ENCODE results near the gene MYPN. TPM values are rescaled to one million over a fixed set of nuclear protein-coding genes. Genes with fewer than 3 reads are reported as not detected.

Gene MYPN
- total RNA-seq, 4 donors from 2014 or later = 0.16 TPM; not detected in 3

DNA sequence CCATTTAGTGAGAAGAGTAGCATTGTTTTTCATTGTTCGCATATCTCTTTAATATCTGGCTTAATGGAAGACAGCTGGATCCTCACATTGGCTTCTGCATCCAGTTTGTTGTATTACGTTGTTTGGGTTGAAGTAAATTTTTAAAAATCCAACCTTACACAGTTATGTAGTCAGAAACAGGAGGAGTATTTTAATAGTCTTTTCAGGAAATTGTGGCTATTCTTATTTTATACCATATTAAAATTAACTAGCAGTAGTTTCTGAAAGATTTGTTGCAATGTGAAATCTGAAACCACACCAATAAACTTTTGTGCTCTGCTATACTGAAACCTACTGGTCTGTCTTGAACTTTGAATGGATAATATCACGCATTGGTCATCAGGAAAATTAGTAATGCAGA lies 27.9 kb downstream of the MYPN start:
- H3K9me3 ChIP-seq = no peaks in the 10 kb centered on the region
- no peaks in the 10 kb centered on the region for H3K36me3 ChIP-seq

DNA sequence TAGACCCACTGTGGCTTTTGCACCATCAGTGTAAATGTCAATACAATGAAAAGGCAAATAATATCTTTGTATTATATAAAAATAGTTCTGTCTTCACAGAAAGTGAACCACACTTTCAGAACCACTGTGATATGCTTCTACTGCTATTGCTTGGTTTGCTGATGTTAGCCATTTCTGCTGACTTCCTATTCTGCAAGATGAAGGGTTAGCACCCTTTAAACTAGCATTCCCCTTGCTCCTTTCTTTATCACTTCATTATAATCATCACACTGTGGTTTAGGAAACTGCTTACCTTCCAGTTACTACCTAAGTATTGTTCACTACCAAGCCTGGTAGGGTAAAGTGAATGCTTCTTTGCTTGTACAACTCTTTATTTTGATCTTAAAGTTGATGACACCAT lies 29.2 kb downstream of the MYPN start:
- Histone ChIP-seq H3K4me1 (peaks cover 15% of the 10 kb centered on the region), H3K27me3 (no peaks in the 10 kb centered on the region), H3K36me3 (no peaks in the 10 kb centered on the region), H3K9me3 (no peaks in the 10 kb centered on the region), H3K27ac (no peak overlapping the region), H3K4me3 (no peak overlapping the region)
- no peak for TF ChIP-seq EP300 (IDR thresholded peaks at IDR 0.05)
- no peak for TF ChIP-seq CTCF (IDR thresholded peaks at IDR 0.05)
- TF ChIP-seq POLR2AphosphoS5 (IDR thresholded peaks at IDR 0.05) = no peak
- no peak for TF ChIP-seq POLR2A (IDR thresholded peaks at IDR 0.05)
- no peak for DNase-seq (ENCODE audit: low spot score in 2 of 2)

More for the DNA sequence above, 27.9 kb downstream of the MYPN start:
- H3K4me1 ChIP-seq = peaks cover 15% of the 10 kb centered on the region
- WGBS = 75% methylated on average over 3 of the region's 3 CpGs
- H3K4me3 ChIP-seq = no peak overlapping the region
- no peak for DNase-seq (ENCODE audit: low spot score in 2 of 2)
- no peaks in the 10 kb centered on the region for H3K27me3 ChIP-seq
- TF ChIP-seq EP300 (IDR thresholded peaks at IDR 0.05) (no peak), CTCF (IDR thresholded peaks at IDR 0.05) (no peak)
- no peak overlapping the region for H3K27ac ChIP-seq

- TF ChIP-seq CTCF (IDR thresholded peaks at IDR 0.05) (no peak), POLR2A (IDR thresholded peaks at IDR 0.05) (no peak), POLR2AphosphoS5 (IDR thresholded peaks at IDR 0.05) (no peak), EP300 (IDR thresholded peaks at IDR 0.05) (no peak)
- Histone ChIP-seq H3K9me3 (no peaks in the 10 kb centered on the region), H3K27me3 (no peaks in the 10 kb centered on the region), H3K4me3 (no peak overlapping the region), H3K4me1 (peaks cover 15% of the 10 kb centered on the region), H3K36me3 (no peaks in the 10 kb centered on the region), H3K27ac (no peak overlapping the region)
- DNase-seq (ENCODE audit: low spot score in 2 of 2) = no peak
- WGBS = 84% methylated on average over 6 of the region's 6 CpGs
These were observed 30.4 kb downstream of the MYPN start for GRCh38 chr10:68139448-68140272.

GRCh38 chr10:68142761-68143160 lies 33.5 kb downstream of the MYPN start:
- no peak overlapping the region for H3K27ac ChIP-seq
- 82% methylated on average over 4 of the region's 4 CpGs for WGBS
- no peak for TF ChIP-seq CTCF (IDR thresholded peaks at IDR 0.05)
- TF ChIP-seq POLR2AphosphoS5 (IDR thresholded peaks at IDR 0.05) = no peak
- TF ChIP-seq EP300 (IDR thresholded peaks at IDR 0.05) = no peak

GRCh38 chr10:68144709-68145108 lies 35.4 kb downstream of the MYPN start:
- no peaks in the 10 kb centered on the region for H3K4me1 ChIP-seq
- DNase-seq (ENCODE audit: low spot score in 2 of 2) = no peak
- TF ChIP-seq POLR2A (IDR thresholded peaks at IDR 0.05) (no peak), EP300 (IDR thresholded peaks at IDR 0.05) (no peak), CTCF (IDR thresholded peaks at IDR 0.05) (no peak), POLR2AphosphoS5 (IDR thresholded peaks at IDR 0.05) (no peak)
- H3K36me3 ChIP-seq = no peaks in the 10 kb centered on the region
- no peaks in the 10 kb centered on the region for H3K9me3 ChIP-seq
- H3K27ac ChIP-seq = no peak overlapping the region
- no peaks in the 10 kb centered on the region for H3K27me3 ChIP-seq
- WGBS = 85% methylated on average over 6 of the region's 6 CpGs
- H3K4me3 ChIP-seq = no peak overlapping the region

More at GRCh38 chr10:68142761-68143160, 33.5 kb downstream of the MYPN start:
- no peak overlapping the region for H3K4me3 ChIP-seq
- H3K9me3 ChIP-seq = no peaks in the 10 kb centered on the region
- H3K27me3 ChIP-seq = no peaks in the 10 kb centered on the region
- DNase-seq (ENCODE audit: low spot score in 2 of 2) = no peak
- no peaks in the 10 kb centered on the region for H3K4me1 ChIP-seq
- no peaks in the 10 kb centered on the region for H3K36me3 ChIP-seq

Measured in suprapubic skin (tissue), 4 donors.